NT2/D1 (cell line): ENCODE results near the gene CAGE1.
"Not testable (repeated sequence)": the region's sequence is repeated elsewhere in the genome, so short reads cannot be mapped to it uniquely, and the experiment has no call there.

Experiments
- DNase-seq: peaks from one replicate; pipeline ENCODE4 v3.0.0-alpha.2; 2011; ENCODE audit warnings: low read depth, low spot score
- H3K27me3 ChIP-seq: 2 replicates; pipeline ENCODE4 v1.6.0; 2011; ENCODE audit warnings: mild to moderate bottlenecking; ENCODE audit not compliant: insufficient read length, insufficient read depth
- H3K36me3 ChIP-seq: 2 replicates; pipeline ENCODE4 v1.6.1; 2011; ENCODE audit warnings: mild to moderate bottlenecking, low read length, mixed read lengths; ENCODE audit not compliant: insufficient read depth, insufficient read length
- H3K4me1 ChIP-seq: 2 replicates; pipeline ENCODE4 v1.5.1; 2011; ENCODE audit not compliant: insufficient read depth, insufficient read length
- H3K4me3 ChIP-seq: 2 replicates; pipeline ENCODE4 v1.5.1; 2011; ENCODE audit warnings: low read depth; ENCODE audit not compliant: insufficient read length
- H3K9ac ChIP-seq: 2 replicates; pipeline ENCODE4 v1.6.0; 2011; ENCODE audit warnings: low read depth; ENCODE audit not compliant: insufficient read length
- H3K9me3 ChIP-seq: 2 replicates; pipeline ENCODE4 v1.5.1; 2011; ENCODE audit warnings: mild to moderate bottlenecking, low read length; ENCODE audit not compliant: insufficient read depth
- SUZ12 ChIP-seq: IDR thresholded peaks from 2 replicates; pipeline ENCODE4 v1.6.1; 2011; ENCODE audit not compliant: insufficient read length, insufficient read depth; ENCODE audit errors: extremely low read depth
- YY1 ChIP-seq: IDR thresholded peaks from 2 replicates; pipeline ENCODE4 v1.6.1; 2011; ENCODE audit not compliant: insufficient read length, insufficient read depth
- ZNF274 ChIP-seq: IDR thresholded peaks from 2 replicates; pipeline ENCODE4 v1.6.1; 2011; ENCODE audit warnings: mild to moderate bottlenecking, low read depth, low read length

CAGE1 gene

DNA sequence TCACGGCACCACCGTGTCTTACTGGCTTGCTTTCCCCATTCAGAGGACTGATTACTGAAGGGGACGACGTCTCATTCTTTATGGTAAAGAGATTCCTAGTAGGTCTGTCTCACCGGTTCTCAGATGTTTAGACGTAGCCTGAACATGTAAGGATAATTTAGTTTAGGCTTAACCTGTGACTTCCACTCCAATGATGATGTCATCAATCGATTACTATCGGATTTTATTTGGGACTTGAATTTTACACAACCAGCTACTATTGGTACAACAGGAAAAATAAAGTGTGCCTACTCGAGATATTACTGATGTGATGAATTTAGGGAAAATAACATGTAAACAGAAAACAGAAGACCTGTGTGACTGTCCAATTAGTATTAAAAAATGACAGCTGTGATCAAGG is 72.0 kb downstream of the CAGE1 start:
- TF ChIP-seq SUZ12, result no peak
- TF ChIP-seq ZNF274, result no peak
- TF ChIP-seq YY1, result no peak
- no peaks in the 10 kb centered on the region for H3K27me3 ChIP-seq
- DNase-seq, result no peak
- no peak overlapping the region for H3K9ac ChIP-seq
- H3K36me3 ChIP-seq, result no peaks in the 10 kb centered on the region
- H3K4me1 ChIP-seq, result no peaks in the 10 kb centered on the region
- no peak overlapping the region for H3K4me3 ChIP-seq
- no peaks in the 10 kb centered on the region for H3K9me3 ChIP-seq

DNA sequence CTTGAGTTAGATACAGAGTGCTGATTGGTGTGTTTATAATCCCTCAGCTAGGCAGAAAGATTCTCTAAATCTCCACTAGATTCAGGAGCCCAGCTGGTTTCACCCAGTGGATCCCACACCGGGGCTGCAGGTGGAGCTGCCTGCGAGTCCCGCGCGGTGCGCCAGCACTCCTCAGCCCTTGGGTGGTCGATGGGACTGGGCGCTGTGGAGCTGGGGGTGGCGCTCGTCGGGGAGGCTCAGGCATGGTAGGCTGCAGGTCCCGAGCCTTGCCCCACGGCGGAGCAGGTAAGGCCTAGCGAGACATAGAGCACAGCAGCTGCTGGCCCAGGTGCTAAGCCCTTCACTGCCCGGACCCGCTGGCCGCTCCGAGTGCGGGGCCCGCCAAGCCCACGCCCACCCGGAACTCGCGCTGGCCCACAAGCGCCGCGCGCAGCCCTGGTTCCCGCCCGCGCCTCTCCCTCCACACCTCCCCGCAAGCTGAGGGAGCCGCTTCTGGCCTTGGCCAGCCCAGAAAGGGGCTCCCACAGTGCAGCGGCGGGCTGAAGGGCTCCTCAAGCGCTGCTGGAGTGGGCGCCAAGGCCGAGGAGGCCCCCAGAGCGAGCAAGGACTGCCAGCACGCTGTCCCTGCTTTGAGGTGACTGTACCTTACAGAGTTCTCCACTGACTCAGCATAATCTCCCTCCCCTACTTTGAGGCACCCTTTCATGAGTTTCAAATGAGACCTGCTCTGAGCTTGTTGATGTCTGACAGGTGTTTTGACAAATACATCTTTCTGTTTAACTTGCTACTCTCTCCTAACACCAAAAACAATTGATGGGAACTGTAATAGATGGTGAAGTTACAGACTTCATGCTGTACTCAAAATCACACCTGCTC is 72.6 kb downstream of the CAGE1 start:
- TF ChIP-seq SUZ12, result no peak
- TF ChIP-seq YY1, result no peak
- no peak for TF ChIP-seq ZNF274
- Histone ChIP-seq H3K27me3 (no peaks in the 10 kb centered on the region), H3K4me3 (no peak overlapping the region), H3K9ac (no peak overlapping the region), H3K4me1 (no peaks in the 10 kb centered on the region), H3K36me3 (no peaks in the 10 kb centered on the region), H3K9me3 (no peaks in the 10 kb centered on the region)
- DNase-seq, result no peak

DNA sequence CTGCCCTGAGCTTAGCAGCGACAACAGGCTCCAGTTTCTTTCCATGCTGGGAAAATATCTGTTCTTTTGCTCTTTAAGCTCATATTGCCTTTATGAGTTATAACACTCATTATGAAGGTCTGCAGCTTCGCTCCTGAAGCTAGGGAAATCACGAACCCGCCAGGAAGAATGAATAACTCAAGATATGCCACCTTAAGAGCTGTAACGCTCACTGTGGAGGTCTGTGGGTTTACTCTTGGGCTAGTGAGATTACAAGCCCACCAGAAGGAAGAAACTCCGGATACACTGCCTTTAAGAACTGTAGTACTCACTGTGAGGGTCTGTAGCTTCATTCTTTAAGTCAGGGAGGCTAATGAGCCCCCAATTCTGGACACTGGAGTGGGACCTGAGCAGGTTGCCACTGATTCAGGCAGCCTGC is 73.6 kb downstream of the CAGE1 start:
- Histone ChIP-seq H3K36me3 (peaks cover 2% of the 10 kb centered on the region), H3K4me3 (no peak overlapping the region), H3K9ac (no peak overlapping the region), H3K4me1 (no peaks in the 10 kb centered on the region), H3K9me3 (no peaks in the 10 kb centered on the region), H3K27me3 (no peaks in the 10 kb centered on the region)
- DNase-seq, result no peak
- TF ChIP-seq SUZ12, result no peak
- no peak for TF ChIP-seq YY1
- TF ChIP-seq ZNF274, result no peak

DNA sequence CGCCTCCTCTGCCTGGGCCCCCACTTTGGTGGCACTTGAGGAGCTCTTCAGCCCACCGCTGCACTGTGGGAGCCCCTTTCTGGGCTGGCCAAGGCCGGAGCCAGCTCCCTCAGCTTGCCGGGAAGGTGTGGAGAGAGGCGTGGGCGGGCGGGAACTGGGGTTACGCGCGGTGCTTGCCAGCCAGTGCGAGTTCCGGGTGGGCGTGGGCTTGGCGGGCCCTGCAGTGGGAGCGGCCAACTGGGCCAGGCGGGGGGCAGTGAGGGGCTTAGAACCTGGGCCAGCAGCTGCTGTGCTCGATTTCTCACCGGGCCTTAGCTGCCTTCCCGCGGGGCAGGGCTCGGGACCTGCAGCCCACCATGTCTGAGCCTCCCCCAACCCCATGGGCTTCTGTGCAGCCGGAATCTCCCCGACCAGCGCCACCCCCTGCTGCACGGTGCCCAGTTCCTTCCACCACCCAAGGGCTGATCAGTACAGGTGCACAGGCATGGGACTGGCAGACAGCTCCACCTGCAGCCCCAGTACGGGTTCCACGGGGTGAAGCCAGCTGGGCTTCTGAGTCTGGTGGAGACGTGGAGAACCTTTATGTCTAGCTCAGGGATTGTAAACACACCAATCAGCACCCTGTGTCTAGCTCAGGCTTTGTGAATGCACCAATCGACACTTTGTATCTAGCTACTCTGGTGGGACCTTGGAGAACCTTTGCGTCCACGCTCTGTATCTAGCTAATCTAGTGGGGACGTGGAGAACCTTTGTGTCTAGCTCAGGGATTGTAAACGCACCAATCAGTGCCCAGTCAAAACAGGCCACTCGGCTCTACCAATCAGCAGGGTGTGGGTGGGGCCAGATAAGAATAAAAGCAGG is 74.2 kb downstream of the CAGE1 start:
- H3K4me1 ChIP-seq, DNase-seq, H3K36me3 ChIP-seq, H3K9ac ChIP-seq, H3K27me3 ChIP-seq, H3K9me3 ChIP-seq, H3K4me3 ChIP-seq: not testable (repeated sequence)

DNA sequence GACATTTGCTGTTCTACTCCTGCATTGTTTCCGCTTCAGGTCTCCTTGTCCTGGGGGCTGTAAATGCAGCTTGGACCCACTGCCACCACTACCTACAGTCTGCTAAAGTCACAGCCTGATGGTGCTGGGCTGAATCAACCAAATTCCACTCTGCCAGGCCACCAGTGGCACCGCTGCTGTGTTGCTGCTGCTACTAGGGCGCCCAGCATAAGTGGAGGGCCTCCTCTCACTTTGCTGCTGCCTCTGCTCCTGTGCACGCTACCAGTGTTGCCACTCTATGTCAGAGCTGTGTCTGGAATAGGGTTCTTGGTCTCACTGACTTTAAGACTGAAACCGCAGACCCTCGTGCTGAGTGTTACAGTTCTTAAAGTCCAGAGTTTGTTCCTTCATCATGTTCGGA is 75.1 kb downstream of the CAGE1 start:
- TF ChIP-seq YY1, result no peak
- no peak for TF ChIP-seq ZNF274
- no peak for TF ChIP-seq SUZ12
- Histone ChIP-seq H3K9ac (no peak overlapping the region), H3K27me3 (no peaks in the 10 kb centered on the region), H3K4me3 (no peak overlapping the region), H3K4me1 (no peaks in the 10 kb centered on the region), H3K9me3 (no peaks in the 10 kb centered on the region), H3K36me3 (peaks cover 11% of the 10 kb centered on the region)
- DNase-seq, result no peak

DNA sequence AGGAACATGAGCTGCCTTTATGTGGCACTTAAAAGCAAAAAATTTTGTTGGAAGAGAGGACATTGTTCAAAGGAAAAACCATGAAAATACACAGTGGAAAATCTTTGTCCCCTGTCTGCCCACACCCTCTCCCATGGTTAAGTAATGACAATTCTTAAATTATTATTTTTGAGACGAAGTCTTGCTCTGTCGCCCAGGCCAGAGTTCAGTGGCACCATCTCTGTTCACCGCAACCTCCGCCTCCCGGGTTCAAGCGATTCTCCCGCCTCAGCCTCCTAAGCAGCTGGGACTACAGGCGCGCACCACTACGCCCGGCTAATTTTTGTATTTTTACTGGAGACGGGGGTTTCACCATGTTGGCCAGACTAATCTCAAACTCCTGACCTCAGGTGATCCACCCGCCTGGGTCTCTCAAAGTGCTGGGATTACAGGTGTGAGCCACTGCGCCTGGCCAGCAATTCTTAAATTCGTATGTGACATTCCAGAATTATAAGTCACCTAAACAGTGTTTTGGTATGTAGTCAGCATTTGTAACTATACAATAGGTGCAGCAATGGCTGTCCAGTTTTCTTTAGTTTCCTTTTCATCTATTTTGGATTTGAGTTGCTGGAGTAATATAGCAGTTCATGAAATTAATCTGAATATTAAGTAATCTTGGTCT is 75.9 kb downstream of the CAGE1 start:
- H3K4me3 ChIP-seq, result peak overlapping the region; percentile 82
- no peak for DNase-seq
- no peak for TF ChIP-seq ZNF274
- no peak for TF ChIP-seq SUZ12
- no peak for TF ChIP-seq YY1
- H3K9me3 ChIP-seq, result no peaks in the 10 kb centered on the region
- H3K9ac ChIP-seq, result peak overlapping the region; percentile 38
- no peaks in the 10 kb centered on the region for H3K27me3 ChIP-seq
- H3K4me1 ChIP-seq, result no peaks in the 10 kb centered on the region
- peaks cover 19% of the 10 kb centered on the region for H3K36me3 ChIP-seq
